ENCODE results near the gene CBY1. TPM values are rescaled to one million over a fixed set of nuclear protein-coding genes. Genes with fewer than 3 reads are reported as not detected.

CBY1 gene
- total RNA-seq, 2 donors from 2014 or later, result 40.7 to 60.9 TPM

GRCh38 chr22:38716271-38716670 lies 59.8 kb downstream of the CBY1 start:
- WGBS, 2 experiments (ENCODE audit: insufficient coverage in 1 of 2, insufficient read length in 1 of 2), result 94 to 96% methylated on average over 7 to 10 of the region's 10 CpGs
- Histone ChIP-seq H3K27ac (ENCODE audit: low read depth, low read length) (peak overlapping the region; percentile 3), H3K9me3 (ENCODE audit: control insufficient read depth, low read length) (no peaks in the 10 kb centered on the region), H3K9ac (ENCODE audit: extremely low read depth, low read length, poor library complexity, severe bottlenecking) (no peak overlapping the region), H3K4me1 (ENCODE audit: control insufficient read depth, insufficient read depth, low read length) (peaks cover 15% of the 10 kb centered on the region), H3K4me3 (ENCODE audit: low read length) (no peak overlapping the region), H3K27me3 (ENCODE audit: control insufficient read depth, insufficient read depth, low read length, poor library complexity, severe bottlenecking) (no peaks in the 10 kb centered on the region), H3K36me3 (ENCODE audit: control insufficient read depth, insufficient read depth, low read length) (peaks cover 52% of the 10 kb centered on the region)
- TF ChIP-seq CTCF (conservative IDR thresholded peaks at IDR 0.05), result no peak
- no peaks in the 10 kb centered on the region for H3K27me3 Mint-ChIP-seq (ENCODE audit: insufficient read depth)
- H3K9me3 Mint-ChIP-seq, result no peaks in the 10 kb centered on the region
- peak overlapping the region; percentile 20 for H3K27ac Mint-ChIP-seq
- no peak overlapping the region for H3K4me3 Mint-ChIP-seq
- H3K36me3 Mint-ChIP-seq (ENCODE audit: low read depth), result peaks cover 31% of the 10 kb centered on the region
- DNase-seq, result no peak
- H3K4me1 Mint-ChIP-seq, result peaks cover 34% of the 10 kb centered on the region

- Histone ChIP-seq H3K9ac (ENCODE audit: extremely low read depth, low read length, poor library complexity, severe bottlenecking) (no peak overlapping the region), H3K4me3 (ENCODE audit: low read length) (no peak overlapping the region), H3K9me3 (ENCODE audit: control insufficient read depth, low read length) (no peaks in the 10 kb centered on the region), H3K36me3 (ENCODE audit: control insufficient read depth, insufficient read depth, low read length) (peaks cover 55% of the 10 kb centered on the region), H3K4me1 (ENCODE audit: control insufficient read depth, insufficient read depth, low read length) (peaks cover 15% of the 10 kb centered on the region), H3K27me3 (ENCODE audit: control insufficient read depth, insufficient read depth, low read length, poor library complexity, severe bottlenecking) (no peaks in the 10 kb centered on the region), H3K27ac (ENCODE audit: low read depth, low read length) (peak overlapping the region; percentile 46)
- Mint-ChIP-seq H3K4me1 (peaks cover 34% of the 10 kb centered on the region), H3K27me3 (ENCODE audit: insufficient read depth) (no peaks in the 10 kb centered on the region), H3K27ac (peak overlapping the region; percentile 20), H3K9me3 (no peaks in the 10 kb centered on the region), H3K4me3 (no peak overlapping the region), H3K36me3 (ENCODE audit: low read depth) (peaks cover 35% of the 10 kb centered on the region)
- DNase-seq, result no peak
- WGBS, 2 experiments (ENCODE audit: insufficient coverage in 1 of 2, insufficient read length in 1 of 2), result 86 to 92% methylated on average over 9 of the region's 9 CpGs
- no peak for TF ChIP-seq CTCF (conservative IDR thresholded peaks at IDR 0.05)
These were observed 60.4 kb downstream of the CBY1 start for GRCh38 chr22:38716826-38717225.

GRCh38 chr22:38717244-38717643 lies 60.8 kb downstream of the CBY1 start:
- no peak for DNase-seq
- Histone ChIP-seq H3K36me3 (ENCODE audit: control insufficient read depth, insufficient read depth, low read length) (peaks cover 59% of the 10 kb centered on the region), H3K9me3 (ENCODE audit: control insufficient read depth, low read length) (no peaks in the 10 kb centered on the region), H3K9ac (ENCODE audit: extremely low read depth, low read length, poor library complexity, severe bottlenecking) (no peak overlapping the region), H3K4me1 (ENCODE audit: control insufficient read depth, insufficient read depth, low read length) (peaks cover 15% of the 10 kb centered on the region), H3K27me3 (ENCODE audit: control insufficient read depth, insufficient read depth, low read length, poor library complexity, severe bottlenecking) (no peaks in the 10 kb centered on the region), H3K27ac (ENCODE audit: low read depth, low read length) (peak overlapping the region; percentile 46), H3K4me3 (ENCODE audit: low read length) (no peak overlapping the region)
- H3K4me3 Mint-ChIP-seq, result no peak overlapping the region
- no peaks in the 10 kb centered on the region for H3K27me3 Mint-ChIP-seq (ENCODE audit: insufficient read depth)
- no peaks in the 10 kb centered on the region for H3K9me3 Mint-ChIP-seq
- no peak for TF ChIP-seq CTCF (conservative IDR thresholded peaks at IDR 0.05)
- H3K27ac Mint-ChIP-seq, result peak overlapping the region; percentile 20
- peaks cover 30% of the 10 kb centered on the region for H3K4me1 Mint-ChIP-seq
- peaks cover 39% of the 10 kb centered on the region for H3K36me3 Mint-ChIP-seq (ENCODE audit: low read depth)
- WGBS, 2 experiments (ENCODE audit: insufficient coverage in 1 of 2, insufficient read length in 1 of 2), result 79 to 93% methylated on average over 4 to 6 of the region's 6 CpGs
